GM12878 (cell line): ENCODE data around the gene FOXO3. TPM values are rescaled to one million over a fixed set of nuclear protein-coding genes. Genes with fewer than 3 reads are reported as not detected.

Experiments used
- ATAC-seq: fragments of 200-7000 bp; cut with Tn5 transposase; 3 replicates; pipeline ENCODE4 v1.9.1; 2020; ENCODE audit warnings: mild to moderate bottlenecking, moderate library complexity
- BruUV-seq: library from RNA; stranded (reverse); fragments of 400-500 nt; replicated peaks from 2 replicates; lab custom pipeline; 2021; lab: Mats Ljungman, UMichigan
- CTCF ChIA-PET: fragments of 300-600 bp; sonication (Branson Sonifier 250); formaldehyde crosslinking; extraction: SDS; loops from one replicate; lab custom pipeline; 2021; ENCODE audit warnings: inconsistent platforms; lab: Yijun Ruan, JAX
- POLR2A ChIA-PET: fragments of 350-600 bp; formaldehyde crosslinking; extraction: SDS; loops from one replicate; lab custom pipeline; 2021; ENCODE audit warnings: inconsistent platforms; lab: Charles Lee
- RAD21 ChIA-PET: fragments of 300-600 bp; sonication (Branson Sonifier 250); formaldehyde crosslinking; loops from one replicate; lab custom pipeline; 2023; ENCODE audit warnings: antibody characterized with exemption; ENCODE audit not compliant: unreplicated experiment; lab: Charles Lee
- SMC1A ChIA-PET: fragments of 300-600 bp; sonication (Branson Sonifier 250); formaldehyde crosslinking; loops from one replicate; lab custom pipeline; 2023; ENCODE audit not compliant: unreplicated experiment, uncharacterized antibody; lab: Charles Lee
- DNase-seq: peaks from one replicate; pipeline ENCODE4 v3.0.0-alpha.2; 2011; ENCODE audit warnings: low read depth, low spot score
- FAIRE-seq: peaks from 3 replicates; lab custom pipeline; 2011; peaks lifted over from hg19 to GRCh38; lab: Jason Lieb, UNC
- H2AFZ ChIP-seq: 2 replicates; pipeline ENCODE4 v1.6.0; 2011; ENCODE audit warnings: low read depth, low read length, control low read depth; ENCODE audit not compliant: control insufficient read depth
- H3K27ac ChIP-seq: 2 replicates; pipeline ENCODE4 v1.5.1; 2011; ENCODE audit warnings: control low read depth; ENCODE audit not compliant: control insufficient read depth, insufficient read depth
- H3K27me3 ChIP-seq, 2 experiments: replicated peaks in 1 of 2; 2 replicates each; pipeline versions ENCODE4 v1.6.0 to v1.6.1; 2011; ENCODE audit warnings: low read length in 1 of 2; ENCODE audit not compliant: control insufficient read depth in 2 of 2, insufficient read depth in 2 of 2
- H3K36me3 ChIP-seq, 2 experiments: 2 replicates each; pipeline ENCODE4 v1.5.1; 2011; ENCODE audit warnings: low read length in 1 of 2; ENCODE audit not compliant: control insufficient read depth in 2 of 2, insufficient read depth in 2 of 2
- H3K4me1 ChIP-seq: 2 replicates; pipeline ENCODE4 v1.6.1; 2011; ENCODE audit warnings: mild to moderate bottlenecking, low read length, moderate library complexity, mixed read lengths; ENCODE audit not compliant: control insufficient read depth, insufficient read depth
- H3K4me2 ChIP-seq: 2 replicates; pipeline ENCODE4 v1.6.0; 2011; ENCODE audit warnings: control low read depth; ENCODE audit not compliant: control insufficient read depth, insufficient read depth
- H3K4me3 ChIP-seq: fragments of 200-600 bp; sonication (generic); 2 replicates; pipeline ENCODE4 v1.5.1; 2016
- H3K79me2 ChIP-seq: 2 replicates; pipeline ENCODE4 v1.6.0; 2011; ENCODE audit warnings: low read length; ENCODE audit not compliant: control insufficient read depth, insufficient read depth
- H3K9ac ChIP-seq: 2 replicates; pipeline ENCODE4 v1.8.0; 2011; ENCODE audit warnings: low read length, control low read depth, mixed read lengths; ENCODE audit not compliant: control insufficient read depth, insufficient read depth
- H3K9me3 ChIP-seq: replicated peaks from 3 replicates; pipeline ENCODE4 v1.5.1; 2011; ENCODE audit warnings: mild to moderate bottlenecking, low read length; ENCODE audit not compliant: control insufficient read depth, insufficient read depth
- H4K20me1 ChIP-seq: 2 replicates; pipeline ENCODE4 v1.6.0; 2011; ENCODE audit not compliant: control insufficient read depth, insufficient read depth
- SMAD1 ChIP-seq: fragments of 450-650 bp; IDR thresholded peaks from 2 replicates; pipeline ENCODE4 v1.6.1; 2018; ENCODE audit warnings: mild to moderate bottlenecking, low read depth; ENCODE audit not compliant: partially characterized antibody
- TCF12 ChIP-seq: IDR thresholded peaks from 2 replicates; pipeline ENCODE4 v1.6.1; 2011; ENCODE audit warnings: low read depth, mild to moderate bottlenecking, low read length
- WGBS: methylation state at CpG from one replicate; pipeline ENCODE4 v1.1.6; 2016; ENCODE audit warnings: low lambda C conversion rate; ENCODE audit not compliant: insufficient replicate concordance, insufficient coverage; ENCODE audit errors: missing lambda C conversion rate; 5-methylcytosine and 5-hydroxymethylcytosine counted together
- in situ Hi-C: fragments of 300-500 bp; cut with MboI; formaldehyde crosslinking; loops from 9 replicates; pipeline ENCODE4 v1.14.3; 2018; ENCODE audit warnings: mixed read lengths
- intact Hi-C: fragments of 100-400 bp; cut with micrococcal nuclease; formaldehyde crosslinking; loops from one replicate; pipeline ENCODE4 v1.14.2; 2022; ENCODE audit not compliant: unreplicated experiment
- polyA plus RNA-seq, 11 experiments: library from polyadenylated mRNA; depleted of rRNA in 4 of 11; unstranded in 6 of 11; stranded (reverse) in 5 of 11; fragments of >200 nt; fragmentation: Nextera tagmentation in 4 of 11; fragmentation: Illumina TruSeq in 1 of 11; extraction: Ambion mirVana in 4 of 11; extraction: Trizol in 1 of 11; gene quantifications; 1 replicate in 1 of 11; 2 replicates in 10 of 11; pipeline versions ENCODE4 v1.2.1 to v1.2.3, GENCODE V29; 2011 to 2016; ENCODE audit warnings: inconsistent platforms in 2 of 11, missing spikeins in 2 of 11, low read depth in 1 of 11
- total RNA-seq, 4 experiments: library from RNA; depleted of rRNA in 3 of 4; stranded (reverse); fragments of >200 nt in 3 of 4; fragmentation: Illumina TruSeq in 1 of 4; extraction: Trizol in 1 of 4; gene quantifications; 2 replicates each; pipeline versions ENCODE4 v1.2.1 to v1.2.3, GENCODE V29; 2013 to 2021
- TF ChIP-seq, protein P1 (sequence below): fragments of 450-650 bp; IDR thresholded peaks from 2 replicates; pipeline ENCODE4 v1.6.1; 2018; ENCODE audit warnings: mild to moderate bottlenecking, low read depth, moderate library complexity; ENCODE audit not compliant: partially characterized antibody

FOXO3 gene
- total and polyA plus RNA-seq, 10 of the 15 experiments (the other 5 are each of a cell fraction or from before 2014, with no cell fraction given): 0.82 to 4.5 (median 1.7) TPM

DNA sequence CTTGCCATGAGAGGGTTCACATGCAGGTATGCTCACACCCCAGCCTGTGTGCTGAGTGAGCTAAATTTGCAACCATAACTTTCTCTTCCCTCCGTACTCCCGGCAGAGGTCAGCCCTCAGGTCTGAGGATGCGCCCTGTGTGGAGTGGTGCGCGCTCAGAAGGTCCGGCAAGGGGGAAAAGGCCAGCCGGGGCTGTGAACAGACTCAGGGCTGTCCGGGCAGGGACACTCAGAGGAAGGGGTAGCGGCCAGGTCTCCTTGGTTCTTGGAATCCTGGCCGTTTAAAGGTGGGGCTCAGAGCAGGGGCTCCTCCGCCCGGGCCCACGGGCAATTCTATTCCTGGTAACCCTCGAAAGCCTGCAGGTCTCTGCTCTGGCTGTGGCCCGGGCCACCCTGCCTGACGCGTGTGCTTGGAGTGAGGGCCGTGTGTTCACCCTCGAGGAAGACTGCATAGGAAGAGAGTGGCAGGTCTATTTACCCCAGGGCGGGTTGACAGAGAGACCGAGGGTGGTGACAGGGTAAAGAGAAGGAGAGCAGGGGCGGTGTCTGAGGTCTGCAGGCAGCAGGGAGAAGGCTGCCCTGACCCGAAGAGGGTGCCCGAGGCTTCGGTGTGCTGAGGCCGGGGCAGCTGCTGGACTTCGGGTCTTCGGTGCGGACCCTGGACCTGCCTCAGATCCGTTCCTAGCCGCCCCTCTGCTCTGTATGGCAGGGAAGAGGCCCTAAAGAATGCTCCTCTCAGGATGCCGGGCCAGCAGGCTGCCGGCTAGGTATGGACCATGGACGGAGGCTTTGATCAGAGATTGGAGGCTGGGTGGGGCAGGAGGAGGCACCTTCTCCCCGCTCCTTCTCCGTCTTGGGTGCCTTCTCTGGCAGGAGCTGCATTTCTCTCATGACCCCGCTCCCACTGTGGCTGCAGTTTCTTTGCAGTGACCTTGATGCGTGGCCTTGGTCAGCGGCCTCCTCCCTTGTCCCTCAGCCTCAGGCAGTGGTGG is 156.4 kb downstream of the FOXO3 start:
- ChIA-PET SMC1A (interaction anchor here (0.5 kb wide), 1 partner anchor 133 kb away, joined by 3 read pairs; no protein-coding TSS in a partner anchor), RAD21 (no interaction called here), POLR2A (no interaction called here), CTCF (interaction anchor here (0.6 kb wide), 1 partner anchor 13 kb away, joined by 3 read pairs; no protein-coding TSS in a partner anchor)
- Histone ChIP-seq H3K36me3 (no peaks in the 10 kb centered on the region), H3K9ac (no peak overlapping the region), H3K27me3 (peaks cover 1 to 6% of the 10 kb centered on the region in 2 experiments), H3K27ac (no peak overlapping the region), H3K9me3 (no peaks in the 10 kb centered on the region), H4K20me1 (no peaks in the 10 kb centered on the region), H3K79me2 (no peaks in the 10 kb centered on the region), H2AFZ (no peak overlapping the region), H3K4me3 (no peak overlapping the region), H3K4me1 (no peaks in the 10 kb centered on the region), H3K4me2 (no peak overlapping the region)
- TF ChIP-seq TCF12 (no peak), SMAD1 (no peak)
- TF ChIP-seq, protein P1, sequence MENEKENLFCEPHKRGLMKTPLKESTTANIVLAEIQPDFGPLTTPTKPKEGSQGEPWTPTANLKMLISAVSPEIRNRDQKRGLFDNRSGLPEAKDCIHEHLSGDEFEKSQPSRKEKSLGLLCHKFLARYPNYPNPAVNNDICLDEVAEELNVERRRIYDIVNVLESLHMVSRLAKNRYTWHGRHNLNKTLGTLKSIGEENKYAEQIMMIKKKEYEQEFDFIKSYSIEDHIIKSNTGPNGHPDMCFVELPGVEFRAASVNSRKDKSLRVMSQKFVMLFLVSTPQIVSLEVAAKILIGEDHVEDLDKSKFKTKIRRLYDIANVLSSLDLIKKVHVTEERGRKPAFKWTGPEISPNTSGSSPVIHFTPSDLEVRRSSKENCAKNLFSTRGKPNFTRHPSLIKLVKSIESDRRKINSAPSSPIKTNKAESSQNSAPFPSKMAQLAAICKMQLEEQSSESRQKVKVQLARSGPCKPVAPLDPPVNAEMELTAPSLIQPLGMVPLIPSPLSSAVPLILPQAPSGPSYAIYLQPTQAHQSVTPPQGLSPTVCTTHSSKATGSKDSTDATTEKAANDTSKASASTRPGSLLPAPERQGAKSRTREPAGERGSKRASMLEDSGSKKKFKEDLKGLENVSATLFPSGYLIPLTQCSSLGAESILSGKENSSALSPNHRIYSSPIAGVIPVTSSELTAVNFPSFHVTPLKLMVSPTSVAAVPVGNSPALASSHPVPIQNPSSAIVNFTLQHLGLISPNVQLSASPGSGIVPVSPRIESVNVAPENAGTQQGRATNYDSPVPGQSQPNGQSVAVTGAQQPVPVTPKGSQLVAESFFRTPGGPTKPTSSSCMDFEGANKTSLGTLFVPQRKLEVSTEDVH: no peak
- WGBS: 62% methylated on average over 39 of the region's 39 CpGs
- DNase-seq (no peak), ATAC-seq (no peak), FAIRE-seq (no peak)
- BruUV-seq: no TSS peak
- intact Hi-C loops: no loop called here
- in situ Hi-C loops: no loop called here
